Stromal cell of bone marrow (primary cell): ENCODE measurements around the gene NCSTN.
"Not testable (repeated sequence)": the region's sequence is repeated elsewhere in the genome, so short reads cannot be mapped to it uniquely, and the experiment has no call there.

Experiments used
- DNase-seq: peaks from one replicate; pipeline ENCODE4 v3.0.0-alpha.2; 2012; ENCODE audit warnings: low read depth

Gene NCSTN

DNA sequence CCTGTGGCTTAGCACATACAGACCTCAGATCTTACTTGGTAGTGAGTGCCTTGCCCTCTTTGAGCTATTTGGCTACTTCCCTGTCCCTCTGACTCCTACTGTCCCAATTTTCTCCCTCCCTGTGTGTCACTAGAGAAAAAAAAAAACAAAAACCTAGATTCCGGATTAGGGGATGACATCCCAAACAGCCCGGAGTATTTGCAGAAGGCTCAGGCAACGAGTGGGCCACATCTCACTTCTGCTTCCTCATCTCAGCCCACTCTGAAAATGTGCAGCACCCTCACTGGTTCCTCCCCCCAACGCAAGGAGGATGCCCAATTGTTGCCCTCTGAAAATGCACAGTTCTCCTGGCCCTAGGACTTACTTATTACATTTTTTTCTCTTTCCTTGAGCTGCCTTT is 28.6 kb downstream of the NCSTN start:
- no peak for DNase-seq

DNA sequence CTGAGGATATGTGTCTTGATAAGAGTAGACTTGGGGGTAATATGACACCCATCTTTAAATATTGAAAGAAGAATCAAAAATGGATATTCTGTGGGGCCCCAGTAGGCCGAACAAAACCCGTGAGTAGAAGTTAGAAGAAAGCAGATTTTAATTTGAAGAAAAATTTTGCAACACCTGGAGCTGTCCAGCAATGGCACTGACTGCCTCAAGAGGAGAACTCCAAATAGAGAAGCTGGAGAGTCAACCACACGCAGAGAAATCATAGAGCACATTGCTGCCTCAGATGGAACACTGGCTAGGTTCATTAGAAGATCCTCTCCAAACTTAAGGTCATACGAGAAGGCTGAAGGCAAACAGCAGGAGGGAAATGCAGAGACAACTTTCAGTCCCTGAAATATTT is 30.5 kb downstream of the NCSTN start:
- no peak for DNase-seq

DNA sequence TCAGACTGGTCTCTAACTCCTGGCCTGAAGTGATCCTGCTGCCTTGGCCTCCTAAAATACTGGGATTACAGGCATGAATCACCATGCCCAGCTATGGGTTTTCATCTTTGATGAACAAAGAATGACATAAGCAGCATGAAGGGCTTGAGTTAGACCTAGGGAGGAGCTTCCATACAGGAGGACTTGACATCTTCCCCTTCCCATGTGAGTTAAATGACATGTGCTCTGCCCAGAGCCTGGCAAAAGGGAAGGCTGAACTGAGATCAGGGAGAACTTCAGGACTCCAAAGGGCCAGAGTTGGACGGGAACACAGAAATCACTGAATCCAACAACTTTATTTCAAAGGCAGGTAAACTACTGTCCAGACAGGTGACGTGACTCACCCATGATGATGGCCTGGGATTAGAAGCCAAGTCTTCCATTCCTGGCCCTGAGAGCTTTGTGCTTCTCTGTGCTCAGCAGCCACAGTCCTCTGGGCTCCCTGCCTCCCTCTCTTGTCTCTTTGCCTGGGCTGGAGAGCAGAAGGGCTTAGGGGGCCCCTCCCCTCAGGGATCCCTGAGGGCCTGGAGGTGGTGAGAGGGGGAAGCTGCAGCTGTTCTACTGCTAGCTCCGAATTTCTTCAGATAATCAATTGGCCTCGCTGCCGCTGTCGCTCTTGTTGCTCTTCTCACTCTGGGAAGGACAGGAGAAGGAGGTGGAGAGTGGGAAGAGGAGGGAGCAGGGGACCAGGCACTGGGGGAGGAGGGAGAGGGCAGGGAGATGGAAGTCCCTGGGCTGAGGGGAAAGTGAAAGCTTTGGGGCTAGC is 31.3 kb downstream of the NCSTN start:
- DNase-seq, result no peak

DNA sequence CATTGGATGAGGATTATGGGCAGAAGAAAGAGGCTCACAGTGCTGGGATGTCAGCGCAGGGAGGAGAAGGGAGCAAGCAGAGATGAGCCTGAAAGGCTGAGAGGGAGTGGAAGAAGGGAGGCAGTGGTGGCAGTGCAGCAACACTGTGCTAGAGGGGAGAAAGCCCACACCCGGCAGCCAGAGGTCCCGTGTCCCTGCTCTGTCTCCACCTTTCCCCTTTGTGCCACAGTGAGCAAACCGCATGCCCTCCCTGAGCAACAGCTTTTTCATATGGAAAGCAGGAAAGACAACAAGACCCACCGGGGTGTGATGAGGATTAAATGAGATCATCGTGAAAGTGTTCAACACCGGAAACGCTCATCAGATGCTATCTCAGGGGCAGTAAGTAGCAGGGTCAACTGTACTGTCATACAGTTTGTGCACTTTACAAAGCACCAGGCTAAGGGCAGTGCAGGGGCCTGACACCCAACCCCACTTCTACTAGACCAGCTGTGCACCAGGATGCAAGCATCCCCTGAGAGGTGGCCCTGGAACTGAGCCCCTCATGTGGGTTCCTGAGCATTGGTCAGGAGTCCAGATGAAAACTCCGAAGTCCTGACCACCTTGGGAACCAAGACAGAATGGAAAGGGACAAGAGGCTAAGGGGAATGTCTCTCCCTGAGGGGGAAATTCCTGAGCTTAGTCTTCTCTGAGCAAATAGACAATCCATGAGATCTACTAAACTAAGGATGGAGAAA is 32.8 kb downstream of the NCSTN start:
- DNase-seq, result no peak

DNA sequence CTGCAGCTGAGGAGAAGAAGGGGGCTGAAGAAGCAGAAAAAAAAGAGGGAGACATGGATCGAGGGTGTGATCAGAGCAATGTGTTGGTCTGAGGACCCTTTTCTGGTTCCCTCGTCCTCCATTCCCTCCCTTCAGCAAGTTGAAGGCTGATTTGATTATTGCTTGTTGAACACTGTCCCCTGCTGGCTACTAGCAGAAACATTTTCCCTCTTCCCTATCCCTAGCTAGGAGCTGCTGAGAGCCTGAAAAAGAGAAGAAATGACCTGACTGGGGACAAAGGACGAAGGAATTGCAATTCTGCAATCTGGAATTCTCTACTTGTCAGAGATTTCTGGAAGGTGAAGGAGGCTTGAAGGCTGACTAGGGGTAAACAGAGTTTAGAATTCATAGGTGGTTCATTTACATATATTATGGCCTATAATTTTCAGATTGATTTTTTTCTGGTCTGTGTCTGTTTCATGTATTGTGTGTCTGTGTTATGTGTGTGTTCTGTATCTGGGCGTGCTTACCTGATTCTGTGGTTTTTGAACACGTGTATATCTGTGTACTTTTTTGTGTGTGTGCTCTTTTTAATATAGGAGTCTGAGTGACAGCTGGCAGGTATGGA is 33.4 kb downstream of the NCSTN start:
- DNase-seq, result peak; percentile 44

DNA sequence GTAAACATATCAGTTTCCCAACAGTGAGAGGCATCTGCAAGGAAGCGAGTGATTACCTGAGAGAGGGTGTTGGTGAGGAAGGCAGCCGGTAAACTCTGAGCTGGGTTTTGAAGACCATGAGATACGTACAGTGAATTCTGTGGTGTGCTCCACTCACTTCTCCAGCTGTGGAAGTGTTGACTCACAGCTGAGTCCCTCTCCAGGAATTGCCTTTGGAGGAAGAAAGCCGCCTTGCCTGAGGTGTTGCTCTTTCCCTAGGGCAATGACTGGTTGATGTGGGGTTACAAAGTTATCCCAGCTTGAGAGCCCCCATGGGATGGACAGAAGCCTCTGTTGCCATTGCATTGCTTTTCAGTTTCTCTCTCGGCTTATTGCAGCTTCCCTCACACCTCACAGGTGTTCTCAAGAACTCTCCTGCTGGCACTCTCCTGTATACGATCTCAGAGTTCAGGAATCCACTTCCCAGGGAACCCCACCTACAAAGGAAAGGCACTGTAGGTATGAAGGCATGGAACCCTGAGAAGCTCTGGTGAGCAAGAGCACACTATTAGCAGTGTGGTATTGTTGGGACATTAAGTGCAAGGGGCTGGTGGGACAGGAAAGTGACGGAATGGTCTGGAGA is 34.5 kb downstream of the NCSTN start:
- peak; percentile 53 for DNase-seq

DNA sequence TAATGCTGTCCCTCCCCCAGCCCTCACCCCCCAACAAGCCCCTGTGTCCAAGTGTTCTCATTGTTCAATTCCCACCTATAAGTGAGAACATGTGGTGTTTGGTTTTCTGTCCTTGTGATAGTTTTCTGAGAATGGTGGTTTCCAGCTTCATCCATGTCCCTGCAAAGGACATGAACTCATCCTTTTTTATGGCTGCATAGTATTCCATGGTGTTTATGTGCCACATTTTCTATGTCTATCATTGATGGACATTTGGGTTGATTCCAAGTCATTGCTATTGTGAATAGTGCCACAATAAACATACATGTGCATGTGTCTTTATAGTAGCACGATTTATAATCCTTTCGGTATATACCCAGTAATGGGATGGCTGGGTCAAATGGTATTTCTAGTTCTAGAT is 41.6 kb downstream of the NCSTN start:
- DNase-seq, result not testable (repeated sequence)

DNA sequence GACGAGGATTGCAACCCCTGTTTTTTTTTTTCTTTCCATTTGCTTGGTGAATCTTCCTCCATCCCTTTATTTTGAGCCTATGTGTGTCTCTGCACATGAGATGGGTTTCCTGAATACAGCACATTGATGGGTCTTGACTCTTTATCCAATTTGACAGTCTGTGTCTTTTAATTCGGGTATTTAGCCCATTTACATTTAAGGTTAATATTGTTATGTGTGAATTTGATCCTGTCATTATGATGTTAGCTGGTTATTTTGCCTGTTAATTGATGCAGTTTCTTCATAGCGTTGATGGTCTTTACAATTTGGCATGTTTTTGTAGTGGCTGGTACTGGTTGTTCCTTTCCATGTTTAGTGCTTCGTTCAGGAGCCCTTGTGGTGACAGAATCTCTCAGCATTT is 45.2 kb downstream of the NCSTN start:
- DNase-seq, result not testable (repeated sequence)

DNA sequence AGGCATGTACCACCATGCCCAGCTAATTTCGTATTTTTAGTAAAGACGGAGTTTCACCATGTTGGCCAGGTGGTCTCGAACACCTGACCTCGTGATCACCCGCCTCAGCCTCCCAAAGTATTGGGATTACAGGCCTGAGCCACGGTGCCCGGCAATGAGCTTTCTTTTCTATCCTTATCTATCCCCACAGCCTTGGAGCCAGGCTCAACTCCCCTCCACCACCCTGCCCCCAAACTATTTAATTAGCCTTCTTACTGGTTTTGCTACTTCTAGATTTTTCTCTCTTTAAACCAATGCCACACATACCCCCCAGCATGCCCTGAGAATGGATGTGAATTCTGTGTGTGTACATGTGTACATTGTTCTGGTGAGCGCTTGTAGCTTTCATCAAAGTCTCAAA is 51.5 kb downstream of the NCSTN start:
- no peak for DNase-seq

DNA sequence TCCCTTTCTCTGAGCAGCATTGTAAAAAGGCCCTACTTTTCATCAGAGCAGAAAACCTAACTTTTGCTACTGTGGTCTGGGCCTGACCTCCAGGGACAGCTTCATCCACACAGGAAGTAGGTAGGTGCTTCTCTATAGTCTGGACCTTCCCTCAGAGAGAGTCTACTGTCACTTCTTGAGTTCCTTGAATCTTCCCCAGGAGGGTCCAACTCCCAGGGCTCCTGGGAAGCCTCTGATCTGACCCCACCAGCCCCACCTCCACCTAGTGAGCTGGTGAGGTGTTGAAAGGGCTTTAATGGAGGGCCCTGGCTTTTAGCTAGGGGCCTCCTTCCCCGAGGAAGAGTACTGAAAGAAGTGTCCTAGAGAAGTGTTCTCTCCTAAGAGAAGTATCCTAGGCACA is 54.5 kb downstream of the NCSTN start:
- DNase-seq, result no peak

DNA sequence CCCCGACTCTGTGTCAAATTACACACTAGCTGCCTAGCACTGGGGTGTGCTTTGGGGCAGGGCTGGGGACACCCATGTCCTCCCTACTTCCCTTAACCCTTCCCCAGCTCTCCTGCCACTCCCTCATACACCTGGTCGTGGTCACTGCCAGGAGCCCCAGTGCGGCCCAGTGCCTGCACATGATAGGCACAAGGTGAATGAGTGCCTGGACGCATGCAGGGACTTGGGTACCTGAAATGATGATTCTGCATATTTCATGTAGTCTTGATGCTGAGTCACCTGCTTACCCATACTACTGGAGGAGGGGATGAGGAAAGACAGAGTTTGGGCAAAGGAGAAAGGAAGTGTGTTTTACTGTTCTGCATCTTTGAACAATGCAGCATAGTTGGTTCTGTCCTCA is 55.6 kb downstream of the NCSTN start:
- no peak for DNase-seq

DNA sequence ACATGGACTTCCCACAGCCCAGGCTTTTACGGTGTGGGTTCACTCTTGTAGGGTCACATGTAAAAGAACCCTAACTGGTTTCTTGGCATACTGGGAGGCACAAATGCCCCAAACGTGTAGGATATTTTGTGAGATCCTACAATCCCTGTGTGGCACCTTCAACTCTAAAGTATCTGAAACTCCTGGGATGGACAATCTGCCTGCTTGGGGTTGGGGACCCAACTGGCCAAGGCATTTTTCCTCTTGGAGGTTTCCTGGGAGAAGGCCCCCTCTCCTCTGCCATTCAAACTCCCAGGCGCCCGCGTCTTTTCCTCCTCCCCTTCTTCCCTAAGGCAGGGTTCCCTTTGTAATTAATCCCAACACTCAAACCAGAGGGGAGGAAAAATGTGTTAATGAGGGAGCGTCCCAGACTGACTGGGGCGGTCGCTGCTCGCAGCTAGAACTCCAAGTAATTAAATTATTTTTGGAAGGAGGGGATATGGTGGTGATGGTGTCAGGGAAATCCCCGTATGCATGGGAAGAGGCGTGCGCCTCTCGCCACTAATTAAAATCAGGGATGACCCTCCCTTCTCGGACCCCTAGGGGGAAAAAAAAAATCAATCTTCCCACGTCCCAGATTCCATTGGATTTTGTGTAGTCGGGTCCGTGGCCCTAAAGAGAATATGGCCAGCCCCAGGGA is 56.5 kb downstream of the NCSTN start:
- no peak for DNase-seq

DNA sequence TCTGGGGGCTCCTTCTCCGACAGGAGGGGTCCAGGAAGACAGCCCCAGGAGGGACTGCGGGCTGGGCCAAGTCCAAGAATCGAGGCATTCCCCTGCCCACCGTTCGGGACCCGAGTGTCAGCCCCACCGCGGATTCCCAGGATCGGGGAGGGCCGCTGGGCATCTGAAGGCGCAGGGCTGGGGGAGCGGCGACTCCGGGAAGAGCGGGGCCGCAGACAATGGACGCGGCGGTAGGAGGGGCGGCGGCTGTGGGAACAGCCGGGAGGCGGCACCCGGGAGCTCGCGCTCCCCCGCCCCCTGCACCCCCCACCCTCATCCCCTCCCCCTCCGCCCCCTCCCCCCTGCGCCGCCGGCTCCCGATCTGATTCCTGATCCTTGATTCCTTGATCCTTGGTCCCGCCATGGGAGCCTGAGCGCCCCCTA is 57.1 kb downstream of the NCSTN start, which contains the start of gene VANGL2:
Gene VANGL2 (plus strand): TSS at position 342 of the 423 bp plus-strand sequence. CDS start 15,274 bp downstream, outside the sequence.
- no peak for DNase-seq

DNA sequence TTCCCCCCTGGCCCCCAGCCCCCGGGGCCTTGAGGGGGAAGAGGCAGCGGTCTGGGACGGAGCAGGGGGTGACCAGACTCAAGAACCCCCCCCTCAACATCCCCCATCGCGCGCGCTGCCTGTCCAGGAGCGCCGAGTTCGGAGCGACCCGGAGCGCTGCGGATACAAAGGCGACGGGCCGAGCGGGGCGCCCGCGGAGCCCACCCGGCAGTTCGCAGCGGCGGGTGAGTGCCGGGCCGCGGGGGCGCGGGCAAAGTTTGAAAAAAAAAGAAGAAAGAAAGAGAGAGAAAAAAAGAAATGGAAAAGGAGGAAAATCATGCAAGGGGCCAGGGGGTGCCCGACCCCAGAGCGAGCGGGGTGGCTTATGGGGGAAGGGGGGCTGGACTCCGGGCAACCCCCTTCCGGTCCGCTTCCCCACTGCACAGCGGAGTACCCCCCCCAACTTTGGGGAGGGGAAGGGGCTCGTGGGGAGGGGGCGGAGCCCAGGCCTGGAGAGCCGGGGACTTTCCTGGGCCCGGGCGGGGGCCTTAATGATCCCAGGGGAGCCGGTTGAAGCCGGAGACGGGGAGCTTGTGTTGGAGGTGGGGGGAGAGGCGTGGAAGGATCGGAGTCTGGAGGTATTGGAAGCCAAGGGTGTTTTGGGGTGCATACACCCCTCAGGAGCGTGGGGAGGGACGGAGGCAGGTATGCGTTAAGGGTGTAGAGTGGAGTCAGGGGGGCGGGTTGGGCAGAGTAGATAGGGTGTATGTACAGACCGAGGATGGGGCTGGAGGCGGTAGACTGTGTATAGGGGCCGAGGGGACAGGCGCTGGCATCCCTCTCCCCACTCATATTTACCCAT is 57.7 kb downstream of the NCSTN start:
- DNase-seq, result no peak

DNA sequence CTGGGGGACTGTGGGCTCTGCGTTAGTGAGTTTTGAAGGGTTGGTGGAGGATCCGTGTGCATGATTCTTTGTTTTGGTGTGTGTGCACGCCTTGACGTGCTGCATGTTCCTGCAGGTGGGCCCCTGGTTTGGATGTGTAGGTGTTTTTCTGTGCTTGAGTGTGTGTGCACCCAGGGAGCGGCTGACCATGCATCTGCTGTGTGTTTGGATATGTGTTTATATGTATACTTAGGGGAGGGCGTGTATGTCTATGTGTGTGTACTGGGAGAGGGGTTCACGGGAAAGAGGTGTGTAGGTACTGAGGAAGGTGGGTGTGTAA is 58.3 kb downstream of the NCSTN start:
- DNase-seq, result no peak

DNA sequence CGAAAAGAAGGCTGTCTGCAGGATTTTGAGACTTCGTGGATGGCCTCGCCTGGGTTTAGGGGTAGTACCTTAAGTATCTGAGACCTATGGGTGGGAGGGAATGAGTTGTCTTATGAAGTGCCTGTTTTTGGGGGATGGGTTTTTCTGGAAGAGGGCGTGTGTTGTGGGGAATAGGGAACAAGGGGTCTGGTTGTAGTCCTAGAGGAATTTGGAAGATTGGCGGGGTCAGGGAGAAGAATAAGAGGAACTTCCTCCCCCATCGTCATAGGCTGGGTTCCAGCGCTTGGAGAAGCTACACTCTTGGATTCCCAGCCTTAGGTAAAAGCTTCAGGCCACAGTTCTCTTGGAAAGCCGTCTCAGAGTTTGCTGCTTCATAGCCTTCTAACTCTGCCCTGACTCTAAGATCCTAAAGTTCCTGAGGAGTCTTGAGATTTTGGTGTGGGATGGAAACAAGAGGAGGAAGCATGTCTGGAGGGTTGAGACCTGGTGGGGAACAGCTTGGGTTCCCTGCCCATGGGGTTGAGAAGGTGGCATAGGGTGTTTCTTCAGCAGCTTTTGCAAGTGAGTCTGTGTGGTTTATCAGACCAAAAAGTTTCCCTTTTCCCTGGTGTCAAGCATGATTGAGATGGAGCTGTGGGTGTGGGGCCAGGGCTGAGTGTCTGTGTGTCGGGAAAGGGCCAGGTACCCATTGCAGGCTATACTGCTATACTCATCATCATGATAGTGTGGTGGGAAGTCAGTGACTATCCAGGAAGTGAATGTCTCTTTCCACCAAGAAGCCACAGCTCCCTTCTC is 59.0 kb downstream of the NCSTN start:
- DNase-seq, result no peak

DNA sequence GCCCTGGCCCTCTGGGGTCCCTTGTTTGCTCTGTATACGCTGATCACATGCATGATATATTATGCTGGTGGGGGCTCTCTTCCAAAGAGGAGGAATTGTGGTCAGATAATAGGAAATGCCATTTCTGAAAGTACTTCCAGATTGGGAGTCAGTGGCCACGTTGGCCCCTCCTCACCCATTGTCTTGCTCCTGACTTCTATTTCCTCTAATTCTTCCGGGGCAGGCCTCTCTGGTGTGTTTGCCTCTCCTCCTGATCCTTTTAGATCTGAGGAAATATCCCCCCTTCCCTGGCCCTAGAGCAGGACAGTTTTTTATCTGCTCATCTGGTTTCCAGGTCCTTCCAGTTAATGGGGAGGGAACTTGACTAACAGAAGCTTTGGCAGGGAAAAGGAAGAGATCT is 60.1 kb downstream of the NCSTN start:
- DNase-seq, result no peak

DNA sequence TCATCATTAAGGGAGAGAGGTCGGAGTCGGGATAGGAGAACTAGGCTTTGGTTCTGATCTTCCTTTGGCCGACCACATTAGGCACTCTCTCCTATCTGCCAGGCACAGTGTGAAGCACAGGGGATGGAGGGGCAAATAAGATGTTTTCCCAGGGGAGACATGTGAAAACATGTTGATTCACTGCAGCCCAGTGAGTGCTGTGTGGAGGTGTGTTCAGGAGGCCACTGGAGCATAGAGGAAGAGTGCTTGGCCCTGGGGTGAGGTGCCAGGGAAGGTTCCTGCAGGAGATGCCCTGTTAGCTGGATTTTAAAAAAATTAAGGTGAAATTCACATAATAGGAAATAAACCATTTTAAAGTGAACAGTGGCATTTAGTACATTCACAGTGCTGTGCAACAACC is 60.9 kb downstream of the NCSTN start:
- no peak for DNase-seq

DNA sequence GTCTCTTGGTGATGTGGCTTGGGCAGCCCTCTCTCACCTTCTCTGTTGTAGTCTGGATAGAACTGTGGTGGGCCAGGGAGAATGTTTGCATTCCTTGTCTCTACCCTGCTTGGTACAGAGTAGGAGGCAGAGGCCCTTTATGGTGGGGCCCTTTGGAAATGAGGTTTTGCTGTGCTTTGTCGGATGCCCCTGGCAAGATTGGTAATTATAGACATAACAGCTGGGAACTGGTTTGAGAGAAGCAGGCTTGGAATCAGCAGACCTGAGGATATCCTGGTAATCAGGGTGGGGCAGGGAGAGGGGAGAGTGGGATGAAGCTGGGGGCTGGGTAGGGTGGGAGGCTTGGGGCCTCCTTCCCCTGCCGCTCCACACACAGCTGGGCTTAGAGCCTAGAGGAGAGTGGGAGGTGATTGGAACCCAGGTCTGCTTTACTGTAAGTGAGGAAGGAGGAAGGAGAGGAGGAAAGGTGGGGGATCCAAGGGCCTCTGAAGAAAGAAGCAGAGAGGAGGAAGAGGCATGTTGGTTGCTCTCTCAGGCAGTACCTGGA is 62.2 kb downstream of the NCSTN start:
- DNase-seq, result no peak
